Measurements from ENCODE around the gene UGT1A1. TPM values are rescaled to one million over a fixed set of nuclear protein-coding genes. Genes with fewer than 3 reads are reported as not detected.

UGT1A1 gene
- total RNA-seq, 4 donors from 2014 or later = 0.94 TPM; not detected in 3

DNA sequence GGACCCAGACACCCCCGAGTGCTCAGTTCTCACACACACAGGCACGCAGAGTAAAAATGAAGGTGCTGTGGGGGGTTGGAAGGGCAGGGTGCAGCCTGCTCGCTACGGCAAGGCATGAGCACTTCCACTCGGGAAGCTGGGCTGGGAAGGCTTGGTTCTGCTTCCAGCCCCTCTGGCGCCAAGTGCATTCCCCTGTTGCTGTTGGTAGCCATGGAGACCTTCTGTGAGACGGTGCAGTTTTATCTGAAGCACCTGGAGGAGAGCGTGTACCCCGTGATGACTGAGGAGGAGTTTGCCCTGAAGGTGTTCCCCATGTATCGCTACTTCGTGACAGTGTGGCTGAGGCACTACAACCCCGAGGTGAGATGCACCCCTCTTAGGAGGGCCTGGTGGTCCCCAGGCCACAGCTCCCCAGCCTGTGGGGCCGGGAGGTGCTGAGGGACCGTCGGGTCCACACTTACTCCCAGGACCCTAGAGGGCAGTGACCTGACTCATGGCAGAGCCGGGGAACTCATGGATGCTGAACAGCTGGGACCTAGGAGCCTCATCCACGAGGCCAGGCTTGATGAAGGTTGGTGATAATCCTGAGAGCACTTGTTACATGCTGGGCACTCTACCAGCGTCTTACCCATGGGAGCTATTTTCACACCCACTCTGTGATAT lies 33.5 kb downstream of the UGT1A1 start:
- Histone ChIP-seq H3K9me3 (no peaks in the 10 kb centered on the region), H3K36me3 (no peaks in the 10 kb centered on the region), H3K27me3 (no peaks in the 10 kb centered on the region), H3K4me1 (no peaks in the 10 kb centered on the region), H3K4me3 (no peak overlapping the region), H3K27ac (no peak overlapping the region)
- TF ChIP-seq, protein P1, sequence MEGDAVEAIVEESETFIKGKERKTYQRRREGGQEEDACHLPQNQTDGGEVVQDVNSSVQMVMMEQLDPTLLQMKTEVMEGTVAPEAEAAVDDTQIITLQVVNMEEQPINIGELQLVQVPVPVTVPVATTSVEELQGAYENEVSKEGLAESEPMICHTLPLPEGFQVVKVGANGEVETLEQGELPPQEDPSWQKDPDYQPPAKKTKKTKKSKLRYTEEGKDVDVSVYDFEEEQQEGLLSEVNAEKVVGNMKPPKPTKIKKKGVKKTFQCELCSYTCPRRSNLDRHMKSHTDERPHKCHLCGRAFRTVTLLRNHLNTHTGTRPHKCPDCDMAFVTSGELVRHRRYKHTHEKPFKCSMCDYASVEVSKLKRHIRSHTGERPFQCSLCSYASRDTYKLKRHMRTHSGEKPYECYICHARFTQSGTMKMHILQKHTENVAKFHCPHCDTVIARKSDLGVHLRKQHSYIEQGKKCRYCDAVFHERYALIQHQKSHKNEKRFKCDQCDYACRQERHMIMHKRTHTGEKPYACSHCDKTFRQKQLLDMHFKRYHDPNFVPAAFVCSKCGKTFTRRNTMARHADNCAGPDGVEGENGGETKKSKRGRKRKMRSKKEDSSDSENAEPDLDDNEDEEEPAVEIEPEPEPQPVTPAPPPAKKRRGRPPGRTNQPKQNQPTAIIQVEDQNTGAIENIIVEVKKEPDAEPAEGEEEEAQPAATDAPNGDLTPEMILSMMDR (IDR thresholded peaks at IDR 0.05) = no peak
- no peak for TF ChIP-seq POLR2A (IDR thresholded peaks at IDR 0.05)
- TF ChIP-seq EP300 (IDR thresholded peaks at IDR 0.05) = no peak
- no peak for TF ChIP-seq POLR2AphosphoS5 (IDR thresholded peaks at IDR 0.05)
- ATAC-seq = no peak
- 51 to 81% methylated on average over 3 to 4 of the region's 18 CpGs for WGBS, 2 donors (ENCODE audit: low coverage in 1 of 2)

GRCh38 chr2:233794128-233794658 lies 34.1 kb downstream of the UGT1A1 start:
- TF ChIP-seq POLR2AphosphoS5 (IDR thresholded peaks at IDR 0.05) (no peak), POLR2A (IDR thresholded peaks at IDR 0.05) (no peak), EP300 (IDR thresholded peaks at IDR 0.05) (no peak)
- TF ChIP-seq, protein P1 (IDR thresholded peaks at IDR 0.05) = no peak
- peaks cover 2% of the 10 kb centered on the region for H3K27me3 ChIP-seq
- no peak for ATAC-seq
- no peaks in the 10 kb centered on the region for H3K4me1 ChIP-seq
- no peak overlapping the region for H3K4me3 ChIP-seq
- no peaks in the 10 kb centered on the region for H3K36me3 ChIP-seq
- no peak overlapping the region for H3K27ac ChIP-seq
- WGBS, 2 donors (ENCODE audit: low coverage in 1 of 2) = 0% methylated on average over 1 of the region's 17 CpGs; no CpG with 5 or more reads in 1 of the 2 donors
- H3K9me3 ChIP-seq = no peaks in the 10 kb centered on the region

GRCh38 chr2:233795735-233796171 lies 35.7 kb downstream of the UGT1A1 start:
- Histone ChIP-seq H3K36me3 (no peaks in the 10 kb centered on the region), H3K27ac (no peak overlapping the region), H3K4me3 (no peak overlapping the region), H3K27me3 (peaks cover 5% of the 10 kb centered on the region), H3K4me1 (no peaks in the 10 kb centered on the region), H3K9me3 (no peaks in the 10 kb centered on the region)
- WGBS, 2 donors (ENCODE audit: low coverage in 1 of 2) = no CpG with 5 or more reads among the region's 13 CpGs
- no peak for TF ChIP-seq EP300 (IDR thresholded peaks at IDR 0.05)
- TF ChIP-seq, protein P1 (IDR thresholded peaks at IDR 0.05) = no peak
- no peak for TF ChIP-seq POLR2AphosphoS5 (IDR thresholded peaks at IDR 0.05)
- TF ChIP-seq POLR2A (IDR thresholded peaks at IDR 0.05) = no peak
- ATAC-seq = no peak

- TF ChIP-seq POLR2AphosphoS5 (IDR thresholded peaks at IDR 0.05) (no peak), EP300 (IDR thresholded peaks at IDR 0.05) (no peak), POLR2A (IDR thresholded peaks at IDR 0.05) (no peak)
- TF ChIP-seq, protein P1 (IDR thresholded peaks at IDR 0.05) = no peak
- Histone ChIP-seq H3K9me3 (no peaks in the 10 kb centered on the region), H3K27me3 (peaks cover 5% of the 10 kb centered on the region), H3K4me1 (no peaks in the 10 kb centered on the region), H3K27ac (no peak overlapping the region), H3K36me3 (no peaks in the 10 kb centered on the region), H3K4me3 (no peak overlapping the region)
- 80 to 89% methylated on average over 1 to 3 of the region's 9 CpGs for WGBS, 2 donors (ENCODE audit: low coverage in 1 of 2)
- no peak for ATAC-seq
Measured at GRCh38 chr2:233796254-233796653, 36.2 kb downstream of the UGT1A1 start.

Measured in gastroesophageal sphincter (tissue), 4 donors.